Upper lobe of left lung (tissue), 4 donors: Measurements from ENCODE around the gene ICAM4.
A peak's percentile ranks its signal among the peaks of the same experiment; 100 is the strongest.

Experiments used
- POLR2AphosphoS5 ChIP-seq, 2 donors: sonication (generic); formaldehyde crosslinking; IDR thresholded peaks; one replicate each; pipeline ENCODE4 v1.5.1; 2017; ENCODE audit warnings: antibody characterized with exemption in 2 of 2
- TF ChIP-seq, protein P1 (sequence below), 6 experiments: fragments of 450-650 bp in 4 of 6; fragments of 200-600 bp in 2 of 6; sonication (generic) in 2 of 6; IDR thresholded peaks; one replicate each; pipeline ENCODE4 v1.5.1; 2016 to 2019; ENCODE audit warnings: antibody characterized with exemption in 6 of 6

DNA sequence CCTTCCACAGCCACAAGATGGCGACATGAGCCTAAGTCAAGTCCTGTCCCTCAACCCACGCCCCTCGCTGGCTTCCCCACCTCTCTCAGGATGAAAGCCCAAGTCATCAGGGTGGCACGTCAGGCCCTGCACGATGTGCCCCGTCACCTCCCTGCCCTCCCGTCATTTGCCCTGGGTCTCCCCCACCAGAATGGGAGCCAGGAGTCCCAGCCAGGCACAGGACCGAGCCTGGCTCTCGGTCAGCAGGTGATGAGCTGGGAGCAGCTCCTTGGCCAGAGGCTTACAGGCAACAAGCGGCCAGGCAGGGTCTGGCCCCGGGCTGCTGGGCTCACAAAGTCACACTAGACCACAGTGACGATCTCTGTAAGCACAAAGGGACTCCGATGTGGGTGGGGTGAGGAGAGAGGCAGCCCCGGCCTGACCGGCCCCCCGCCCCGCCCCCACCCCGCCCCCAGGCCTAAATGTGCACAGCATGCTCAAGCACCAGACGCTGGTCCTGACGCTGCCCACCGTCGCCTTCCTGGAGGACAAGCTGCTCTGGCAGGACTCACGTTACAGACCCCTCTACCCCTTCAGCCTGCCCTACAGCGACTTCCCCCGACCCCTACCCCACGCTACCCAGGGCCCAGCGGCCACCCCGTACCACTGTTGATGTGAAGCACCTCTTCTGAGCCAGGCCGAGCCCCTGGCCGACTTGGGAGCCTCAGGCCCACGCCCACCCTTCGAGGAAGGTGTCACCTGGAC lies 27.4 kb upstream of the ICAM4 start:
- TF ChIP-seq, protein P1, sequence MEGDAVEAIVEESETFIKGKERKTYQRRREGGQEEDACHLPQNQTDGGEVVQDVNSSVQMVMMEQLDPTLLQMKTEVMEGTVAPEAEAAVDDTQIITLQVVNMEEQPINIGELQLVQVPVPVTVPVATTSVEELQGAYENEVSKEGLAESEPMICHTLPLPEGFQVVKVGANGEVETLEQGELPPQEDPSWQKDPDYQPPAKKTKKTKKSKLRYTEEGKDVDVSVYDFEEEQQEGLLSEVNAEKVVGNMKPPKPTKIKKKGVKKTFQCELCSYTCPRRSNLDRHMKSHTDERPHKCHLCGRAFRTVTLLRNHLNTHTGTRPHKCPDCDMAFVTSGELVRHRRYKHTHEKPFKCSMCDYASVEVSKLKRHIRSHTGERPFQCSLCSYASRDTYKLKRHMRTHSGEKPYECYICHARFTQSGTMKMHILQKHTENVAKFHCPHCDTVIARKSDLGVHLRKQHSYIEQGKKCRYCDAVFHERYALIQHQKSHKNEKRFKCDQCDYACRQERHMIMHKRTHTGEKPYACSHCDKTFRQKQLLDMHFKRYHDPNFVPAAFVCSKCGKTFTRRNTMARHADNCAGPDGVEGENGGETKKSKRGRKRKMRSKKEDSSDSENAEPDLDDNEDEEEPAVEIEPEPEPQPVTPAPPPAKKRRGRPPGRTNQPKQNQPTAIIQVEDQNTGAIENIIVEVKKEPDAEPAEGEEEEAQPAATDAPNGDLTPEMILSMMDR (IDR thresholded peaks at IDR 0.05), result peak; percentile 64 to 83 (median 76)
- TF ChIP-seq POLR2AphosphoS5 (IDR thresholded peaks at IDR 0.05), result no peak
